AG10803 (cell line): ENCODE measurements around the gene SP6.

Source experiments
- DNase-seq: peaks from one replicate; pipeline ENCODE4 v3.0.0; 2010; ENCODE audit warnings: low read depth
- H3K4me3 ChIP-seq: 2 replicates; pipeline ENCODE4 v1.5.1; 2011; ENCODE audit warnings: mild to moderate bottlenecking, low read length, control low read depth
- CTCF ChIP-seq: conservative IDR thresholded peaks from 2 replicates; pipeline ENCODE4 v1.5.1; 2011; ENCODE audit warnings: mild to moderate bottlenecking, low read length, control low read depth, inconsistent platforms

The SP6 gene

GRCh38 chr17:47872019-47872650 is 21.2 kb upstream of the SP6 start:
- TF ChIP-seq CTCF, result no peak
- H3K4me3 ChIP-seq, result no peak overlapping the region

DNA sequence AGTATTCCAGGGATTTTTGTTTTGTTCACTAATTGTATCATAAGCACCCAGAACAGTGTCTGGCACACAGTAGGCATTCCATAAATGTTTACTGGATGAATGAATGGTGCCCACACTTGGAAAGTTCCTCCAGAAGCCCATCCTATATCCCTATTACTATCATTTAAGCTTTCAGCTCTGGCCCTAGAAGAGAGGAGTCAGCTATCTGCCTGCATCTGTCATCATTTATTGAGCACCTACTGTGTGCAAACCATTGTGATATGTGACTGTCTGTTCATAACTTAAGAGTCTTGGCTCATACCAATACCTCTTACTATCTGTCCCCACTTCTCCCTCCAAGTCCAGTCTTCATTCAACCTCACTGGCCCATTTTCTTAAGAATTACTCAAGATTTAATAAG is 20.1 kb upstream of the SP6 start:
- H3K4me3 ChIP-seq, result no peak overlapping the region
- no peak for TF ChIP-seq CTCF

More at GRCh38 chr17:47872019-47872650, 21.2 kb upstream of the SP6 start:
- DNase-seq, result no peak

GRCh38 chr17:47870056-47870455 is 19.1 kb upstream of the SP6 start:
- DNase-seq, result no peak
- no peak overlapping the region for H3K4me3 ChIP-seq
- TF ChIP-seq CTCF, result no peak

More for the DNA sequence above, 20.1 kb upstream of the SP6 start:
- no peak for DNase-seq

DNA sequence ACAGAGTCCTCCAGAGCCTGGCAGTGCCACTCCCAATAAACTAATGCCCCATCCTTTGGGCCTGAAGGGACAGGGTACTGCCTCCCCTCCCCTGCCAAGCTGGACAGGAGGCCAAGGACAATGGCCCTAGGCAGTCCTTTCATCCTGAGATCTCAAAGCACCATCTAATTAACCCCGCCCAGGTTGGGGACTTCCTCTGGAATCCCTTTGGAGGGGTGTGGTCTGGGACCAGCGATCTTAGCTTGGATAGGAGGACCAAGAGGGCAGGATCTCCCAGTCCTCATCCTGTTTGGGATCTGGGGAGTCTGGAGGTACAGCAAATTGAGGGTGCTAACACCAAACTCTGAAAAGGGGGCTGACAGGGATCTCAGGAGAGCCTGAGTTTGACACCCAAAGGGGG is 18.2 kb upstream of the SP6 start:
- TF ChIP-seq CTCF, result no peak

GRCh38 chr17:47867813-47868533 is 17.0 kb upstream of the SP6 start:
- no peak overlapping the region for H3K4me3 ChIP-seq
- no peak for DNase-seq
- no peak for TF ChIP-seq CTCF

More for the DNA sequence above, 18.2 kb upstream of the SP6 start:
- no peak overlapping the region for H3K4me3 ChIP-seq
- DNase-seq, result no peak

DNA sequence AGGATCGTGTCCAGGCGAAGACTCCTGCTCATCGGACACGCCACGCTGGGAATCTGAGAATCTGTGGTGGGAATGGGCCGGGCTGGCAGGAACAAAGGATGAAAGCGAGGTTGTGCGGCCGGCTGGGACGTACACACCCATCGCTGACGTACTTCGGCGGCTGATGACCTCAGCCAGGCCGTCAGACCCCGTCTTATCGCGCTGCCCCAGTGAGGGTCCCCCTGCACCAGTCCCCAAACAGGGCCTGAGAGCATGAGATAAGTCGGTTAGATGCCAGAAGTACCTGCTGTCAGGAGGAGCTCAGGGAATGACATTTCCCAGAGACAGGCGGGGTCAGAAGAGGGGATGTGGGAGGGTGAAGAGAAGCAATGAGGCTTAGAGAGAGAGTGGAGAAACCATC is 16.0 kb upstream of the SP6 start:
- H3K4me3 ChIP-seq, result no peak overlapping the region
- no peak for DNase-seq
- TF ChIP-seq CTCF, result no peak

DNA sequence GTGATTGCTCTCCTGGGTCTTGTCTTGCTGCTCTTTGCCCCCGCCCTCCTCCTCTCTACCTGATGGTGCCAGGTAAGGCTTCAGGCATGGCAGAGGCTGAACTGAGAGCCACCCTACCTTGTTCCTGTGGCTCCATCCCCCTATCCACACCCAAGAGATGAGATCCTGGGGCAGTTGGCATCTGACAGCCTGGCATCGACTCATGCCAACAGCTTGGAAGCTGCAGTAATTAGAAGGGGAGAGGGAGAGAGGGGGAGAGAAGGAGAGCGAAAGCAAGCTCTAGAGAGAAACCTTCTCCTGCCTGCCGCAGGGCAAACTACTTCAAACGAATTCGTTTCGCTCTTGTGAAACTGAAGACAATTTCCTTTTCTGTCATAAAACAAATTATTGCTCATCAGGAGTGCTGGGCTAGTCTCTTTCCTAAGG is 13.8 kb upstream of the SP6 start:
- DNase-seq, result no peak
- H3K4me3 ChIP-seq, result no peak overlapping the region
- no peak for TF ChIP-seq CTCF
